ENCODE results near the gene INPP4B. TPM values are rescaled to one million over a fixed set of nuclear protein-coding genes. Genes with fewer than 3 reads are reported as not detected.

Gene INPP4B
- polyA plus RNA-seq, 1 of the 3 experiments (the other 2 are of a cell fraction): 0.08 TPM

DNA sequence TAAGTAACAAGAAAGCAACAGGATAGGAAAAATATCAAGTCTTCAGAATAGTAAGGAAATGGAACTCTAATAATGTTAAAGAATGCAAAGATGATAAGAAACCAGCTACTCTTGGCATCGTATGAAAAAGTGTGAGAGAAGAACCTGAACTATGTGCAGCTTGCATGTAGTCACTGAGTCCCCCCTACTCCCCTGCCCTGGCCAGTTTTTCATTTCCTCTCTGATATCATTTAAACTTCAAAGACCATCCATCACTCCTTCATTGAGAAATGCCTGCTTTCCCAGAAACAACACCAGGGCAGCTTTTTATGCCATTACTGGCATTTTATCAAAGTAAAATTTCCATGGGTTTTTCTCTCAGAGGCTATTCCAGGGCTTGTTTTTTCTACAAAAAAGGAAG is 28.1 kb downstream of the INPP4B start (continued):
- TF ChIP-seq, protein P1, sequence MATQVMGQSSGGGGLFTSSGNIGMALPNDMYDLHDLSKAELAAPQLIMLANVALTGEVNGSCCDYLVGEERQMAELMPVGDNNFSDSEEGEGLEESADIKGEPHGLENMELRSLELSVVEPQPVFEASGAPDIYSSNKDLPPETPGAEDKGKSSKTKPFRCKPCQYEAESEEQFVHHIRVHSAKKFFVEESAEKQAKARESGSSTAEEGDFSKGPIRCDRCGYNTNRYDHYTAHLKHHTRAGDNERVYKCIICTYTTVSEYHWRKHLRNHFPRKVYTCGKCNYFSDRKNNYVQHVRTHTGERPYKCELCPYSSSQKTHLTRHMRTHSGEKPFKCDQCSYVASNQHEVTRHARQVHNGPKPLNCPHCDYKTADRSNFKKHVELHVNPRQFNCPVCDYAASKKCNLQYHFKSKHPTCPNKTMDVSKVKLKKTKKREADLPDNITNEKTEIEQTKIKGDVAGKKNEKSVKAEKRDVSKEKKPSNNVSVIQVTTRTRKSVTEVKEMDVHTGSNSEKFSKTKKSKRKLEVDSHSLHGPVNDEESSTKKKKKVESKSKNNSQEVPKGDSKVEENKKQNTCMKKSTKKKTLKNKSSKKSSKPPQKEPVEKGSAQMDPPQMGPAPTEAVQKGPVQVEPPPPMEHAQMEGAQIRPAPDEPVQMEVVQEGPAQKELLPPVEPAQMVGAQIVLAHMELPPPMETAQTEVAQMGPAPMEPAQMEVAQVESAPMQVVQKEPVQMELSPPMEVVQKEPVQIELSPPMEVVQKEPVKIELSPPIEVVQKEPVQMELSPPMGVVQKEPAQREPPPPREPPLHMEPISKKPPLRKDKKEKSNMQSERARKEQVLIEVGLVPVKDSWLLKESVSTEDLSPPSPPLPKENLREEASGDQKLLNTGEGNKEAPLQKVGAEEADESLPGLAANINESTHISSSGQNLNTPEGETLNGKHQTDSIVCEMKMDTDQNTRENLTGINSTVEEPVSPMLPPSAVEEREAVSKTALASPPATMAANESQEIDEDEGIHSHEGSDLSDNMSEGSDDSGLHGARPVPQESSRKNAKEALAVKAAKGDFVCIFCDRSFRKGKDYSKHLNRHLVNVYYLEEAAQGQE (IDR thresholded peaks at IDR 0.05; ENCODE audit: low read depth, low read length): no peak
- TF ChIP-seq SIN3A (IDR thresholded peaks at IDR 0.05; ENCODE audit: borderline replicate concordance, low read depth, low read length) (no peak), YY1 (IDR thresholded peaks at IDR 0.05; ENCODE audit: low read depth) (no peak), EP300 (IDR thresholded peaks at IDR 0.05; ENCODE audit: borderline replicate concordance in 1 of 2, low read depth in 1 of 2, low read length in 1 of 2) (peak in 1 of 2 experiments; percentile 85; a peak in 2 of 4 replicates), MXI1 (IDR thresholded peaks at IDR 0.05; ENCODE audit: low read depth, low read length) (no peak), RAD21 (IDR thresholded peaks at IDR 0.05; ENCODE audit: low read length) (no peak), RFX5 (IDR thresholded peaks at IDR 0.05; ENCODE audit: low read length) (no peak), ELF1 (IDR thresholded peaks at IDR 0.05) (no peak), NRF1 (IDR thresholded peaks at IDR 0.05; ENCODE audit: low read depth, low read length) (no peak), NFIC (IDR thresholded peaks at IDR 0.05; ENCODE audit: borderline replicate concordance) (peak; percentile 84), FOXM1 (IDR thresholded peaks at IDR 0.05; ENCODE audit: low read depth) (peak; percentile 70; the same call in 1 of the 2 replicates)
- TF ChIP-seq, protein P2, sequence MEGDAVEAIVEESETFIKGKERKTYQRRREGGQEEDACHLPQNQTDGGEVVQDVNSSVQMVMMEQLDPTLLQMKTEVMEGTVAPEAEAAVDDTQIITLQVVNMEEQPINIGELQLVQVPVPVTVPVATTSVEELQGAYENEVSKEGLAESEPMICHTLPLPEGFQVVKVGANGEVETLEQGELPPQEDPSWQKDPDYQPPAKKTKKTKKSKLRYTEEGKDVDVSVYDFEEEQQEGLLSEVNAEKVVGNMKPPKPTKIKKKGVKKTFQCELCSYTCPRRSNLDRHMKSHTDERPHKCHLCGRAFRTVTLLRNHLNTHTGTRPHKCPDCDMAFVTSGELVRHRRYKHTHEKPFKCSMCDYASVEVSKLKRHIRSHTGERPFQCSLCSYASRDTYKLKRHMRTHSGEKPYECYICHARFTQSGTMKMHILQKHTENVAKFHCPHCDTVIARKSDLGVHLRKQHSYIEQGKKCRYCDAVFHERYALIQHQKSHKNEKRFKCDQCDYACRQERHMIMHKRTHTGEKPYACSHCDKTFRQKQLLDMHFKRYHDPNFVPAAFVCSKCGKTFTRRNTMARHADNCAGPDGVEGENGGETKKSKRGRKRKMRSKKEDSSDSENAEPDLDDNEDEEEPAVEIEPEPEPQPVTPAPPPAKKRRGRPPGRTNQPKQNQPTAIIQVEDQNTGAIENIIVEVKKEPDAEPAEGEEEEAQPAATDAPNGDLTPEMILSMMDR (IDR thresholded peaks at IDR 0.05): no peak
- TF ChIP-seq, protein P3, sequence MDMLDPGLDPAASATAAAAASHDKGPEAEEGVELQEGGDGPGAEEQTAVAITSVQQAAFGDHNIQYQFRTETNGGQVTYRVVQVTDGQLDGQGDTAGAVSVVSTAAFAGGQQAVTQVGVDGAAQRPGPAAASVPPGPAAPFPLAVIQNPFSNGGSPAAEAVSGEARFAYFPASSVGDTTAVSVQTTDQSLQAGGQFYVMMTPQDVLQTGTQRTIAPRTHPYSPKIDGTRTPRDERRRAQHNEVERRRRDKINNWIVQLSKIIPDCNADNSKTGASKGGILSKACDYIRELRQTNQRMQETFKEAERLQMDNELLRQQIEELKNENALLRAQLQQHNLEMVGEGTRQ (IDR thresholded peaks at IDR 0.05; ENCODE audit: borderline replicate concordance, low read depth, low read length): no peak
- TF ChIP-seq, protein P4, sequence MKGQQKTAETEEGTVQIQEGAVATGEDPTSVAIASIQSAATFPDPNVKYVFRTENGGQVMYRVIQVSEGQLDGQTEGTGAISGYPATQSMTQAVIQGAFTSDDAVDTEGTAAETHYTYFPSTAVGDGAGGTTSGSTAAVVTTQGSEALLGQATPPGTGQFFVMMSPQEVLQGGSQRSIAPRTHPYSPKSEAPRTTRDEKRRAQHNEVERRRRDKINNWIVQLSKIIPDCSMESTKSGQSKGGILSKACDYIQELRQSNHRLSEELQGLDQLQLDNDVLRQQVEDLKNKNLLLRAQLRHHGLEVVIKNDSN (IDR thresholded peaks at IDR 0.05; ENCODE audit: borderline replicate concordance, low read depth): no peak
- TF ChIP-seq, protein P5, sequence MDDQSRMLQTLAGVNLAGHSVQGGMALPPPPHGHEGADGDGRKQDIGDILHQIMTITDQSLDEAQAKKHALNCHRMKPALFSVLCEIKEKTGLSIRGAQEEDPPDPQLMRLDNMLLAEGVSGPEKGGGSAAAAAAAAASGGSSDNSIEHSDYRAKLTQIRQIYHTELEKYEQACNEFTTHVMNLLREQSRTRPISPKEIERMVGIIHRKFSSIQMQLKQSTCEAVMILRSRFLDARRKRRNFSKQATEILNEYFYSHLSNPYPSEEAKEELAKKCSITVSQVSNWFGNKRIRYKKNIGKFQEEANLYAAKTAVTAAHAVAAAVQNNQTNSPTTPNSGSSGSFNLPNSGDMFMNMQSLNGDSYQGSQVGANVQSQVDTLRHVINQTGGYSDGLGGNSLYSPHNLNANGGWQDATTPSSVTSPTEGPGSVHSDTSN (IDR thresholded peaks at IDR 0.05): peak; percentile 95
- TF ChIP-seq, protein P6, sequence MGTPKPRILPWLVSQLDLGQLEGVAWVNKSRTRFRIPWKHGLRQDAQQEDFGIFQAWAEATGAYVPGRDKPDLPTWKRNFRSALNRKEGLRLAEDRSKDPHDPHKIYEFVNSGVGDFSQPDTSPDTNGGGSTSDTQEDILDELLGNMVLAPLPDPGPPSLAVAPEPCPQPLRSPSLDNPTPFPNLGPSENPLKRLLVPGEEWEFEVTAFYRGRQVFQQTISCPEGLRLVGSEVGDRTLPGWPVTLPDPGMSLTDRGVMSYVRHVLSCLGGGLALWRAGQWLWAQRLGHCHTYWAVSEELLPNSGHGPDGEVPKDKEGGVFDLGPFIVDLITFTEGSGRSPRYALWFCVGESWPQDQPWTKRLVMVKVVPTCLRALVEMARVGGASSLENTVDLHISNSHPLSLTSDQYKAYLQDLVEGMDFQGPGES (IDR thresholded peaks at IDR 0.05; ENCODE audit: low read depth, low read length): no peak
